Stimulated activated CD8-positive, alpha-beta memory T cell treated with anti-CD3 and anti-CD28 coated beads, Interleukin-7, amount 100 ng/mL, for 48 hours (primary cell): ENCODE results near the gene TMEM88.

ENCODE experiments used
- DNase-seq, 2 donors: peaks; one replicate each; pipeline ENCODE4 v3.0.0-alpha.2; 2020; ENCODE audit warnings: low read depth in 1 of 2; ENCODE audit errors: extremely low read depth in 1 of 2

The TMEM88 gene

GRCh38 chr17:7843257-7843535 lies 11.7 kb upstream of the TMEM88 start:
- DNase-seq: no peak

- DNase-seq: peak; percentile 79
These were observed 11.2 kb upstream of the TMEM88 start for GRCh38 chr17:7843536-7844291.

DNA sequence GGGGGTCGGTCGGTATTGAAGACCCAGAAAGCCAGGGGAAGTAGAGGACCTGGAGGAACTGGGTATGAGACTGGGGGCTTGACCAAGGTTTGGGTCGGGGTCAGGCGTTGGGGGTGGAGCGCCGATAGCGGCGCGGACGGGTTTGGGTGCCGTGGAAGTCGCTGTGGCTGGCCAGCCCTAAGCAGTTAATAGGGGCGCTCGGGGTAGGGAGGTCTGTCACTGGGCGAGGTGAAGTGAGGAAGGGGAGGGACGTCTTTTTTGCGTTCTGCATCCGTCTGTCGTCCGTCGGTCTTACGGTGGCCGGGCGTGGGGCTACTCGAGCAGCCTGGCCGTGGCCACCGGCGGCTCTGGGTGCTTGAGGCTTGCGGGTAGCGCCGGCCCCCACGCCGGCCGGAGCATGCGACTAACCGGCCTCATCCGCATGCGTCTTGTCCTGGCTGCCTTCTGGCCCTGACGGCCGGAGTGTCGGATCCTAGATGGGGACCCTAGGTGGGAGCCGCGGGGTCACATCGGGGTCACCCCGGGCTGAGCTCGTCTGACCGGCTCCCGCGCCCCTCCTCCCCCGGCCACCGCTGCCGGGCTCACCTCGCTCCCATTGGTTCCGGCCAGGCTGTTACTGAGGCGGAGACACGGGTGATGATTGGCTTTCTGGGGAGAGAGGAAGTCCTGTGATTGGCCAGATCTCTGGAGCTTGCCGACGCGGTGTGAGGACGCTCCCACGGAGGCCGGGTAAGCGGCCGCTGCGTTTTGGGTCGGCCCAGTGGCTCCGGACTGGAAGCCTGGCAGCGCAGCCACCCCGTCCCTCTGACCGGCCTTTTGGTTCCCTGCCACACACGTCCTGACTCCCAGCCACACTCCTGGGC lies 10.3 kb upstream of the TMEM88 start:
- peak; percentile 71 to 85 for DNase-seq

DNA sequence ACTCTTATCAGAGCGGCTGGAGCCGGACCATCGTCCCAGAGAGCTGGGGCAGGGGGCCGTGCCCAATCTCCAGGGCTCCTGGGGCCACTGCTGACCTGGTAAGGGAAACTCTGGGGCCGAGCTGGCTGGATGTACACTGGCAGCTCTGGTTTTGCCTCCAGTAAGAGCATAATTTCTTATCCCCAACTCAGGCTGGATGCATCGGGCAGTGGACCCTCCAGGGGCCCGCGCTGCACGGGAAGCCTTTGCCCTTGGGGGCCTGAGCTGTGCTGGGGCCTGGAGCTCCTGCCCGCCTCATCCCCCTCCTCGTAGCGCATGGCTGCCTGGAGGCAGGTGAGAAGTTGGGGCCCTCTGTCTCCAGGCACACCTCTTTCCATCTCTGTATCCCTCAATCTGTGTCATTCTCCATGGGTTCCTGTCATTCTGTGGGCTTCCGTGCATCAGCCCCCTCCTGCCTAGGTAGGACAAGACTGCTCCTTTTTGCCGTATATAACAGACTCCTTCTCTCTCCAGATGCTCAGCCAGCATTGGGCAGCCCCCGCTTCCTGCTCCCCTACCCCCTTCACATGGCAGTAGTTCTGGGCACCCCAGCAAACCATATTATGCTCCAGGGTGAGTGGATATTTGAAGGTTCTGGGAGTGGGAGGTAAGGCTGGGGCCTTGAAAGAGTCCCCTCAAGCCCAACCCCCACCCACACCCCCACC lies 9.4 kb upstream of the TMEM88 start:
- DNase-seq: no peak

DNA sequence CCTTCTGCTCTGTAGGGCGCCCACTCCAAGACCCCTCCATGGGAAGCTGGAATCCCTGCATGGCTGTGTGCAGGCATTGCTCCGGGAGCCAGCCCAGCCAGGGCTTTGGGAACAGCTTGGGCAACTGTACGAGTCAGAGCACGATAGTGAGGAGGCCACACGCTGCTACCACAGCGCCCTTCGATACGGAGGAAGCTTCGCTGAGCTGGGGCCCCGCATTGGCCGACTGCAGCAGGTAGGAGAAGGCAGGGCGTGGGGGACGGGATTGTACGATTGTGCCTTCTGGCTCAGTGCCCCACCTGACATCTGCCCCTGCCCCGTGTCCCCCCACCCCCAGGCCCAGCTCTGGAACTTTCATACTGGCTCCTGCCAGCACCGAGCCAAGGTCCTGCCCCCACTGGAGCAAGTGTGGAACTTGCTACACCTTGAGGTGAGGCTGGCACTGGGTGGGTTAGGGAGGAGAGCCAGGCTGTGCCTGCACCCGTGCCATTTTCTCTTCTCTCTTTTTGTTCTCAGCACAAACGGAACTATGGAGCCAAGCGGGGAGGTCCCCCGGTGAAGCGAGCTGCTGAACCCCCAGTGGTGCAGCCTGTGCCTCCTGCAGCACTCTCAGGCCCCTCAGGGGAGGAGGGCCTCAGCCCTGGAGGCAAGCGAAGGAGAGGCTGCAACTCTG lies 8.7 kb upstream of the TMEM88 start:
- DNase-seq: no peak

- no peak for DNase-seq
These were observed 7.9 kb upstream of the TMEM88 start for GRCh38 chr17:7846765-7847661.

DNA sequence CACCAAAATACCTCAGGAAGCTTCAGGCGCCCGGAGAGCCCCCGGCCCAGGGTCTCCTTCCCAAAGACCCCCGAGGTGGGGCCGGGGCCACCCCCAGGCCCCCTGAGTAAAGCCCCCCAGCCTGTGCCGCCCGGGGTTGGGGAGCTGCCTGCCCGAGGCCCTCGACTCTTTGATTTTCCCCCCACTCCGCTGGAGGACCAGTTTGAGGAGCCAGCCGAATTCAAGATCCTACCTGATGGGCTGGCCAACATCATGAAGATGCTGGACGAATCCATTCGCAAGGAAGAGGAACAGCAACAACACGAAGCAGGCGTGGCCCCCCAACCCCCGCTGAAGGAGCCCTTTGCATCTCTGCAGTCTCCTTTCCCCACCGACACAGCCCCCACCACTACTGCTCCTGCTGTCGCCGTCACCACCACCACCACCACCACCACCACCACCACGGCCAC lies 6.7 kb upstream of the TMEM88 start:
- DNase-seq: no peak

- no peak for DNase-seq
These were observed 6.1 kb upstream of the TMEM88 start for GRCh38 chr17:7848739-7849129.

DNA sequence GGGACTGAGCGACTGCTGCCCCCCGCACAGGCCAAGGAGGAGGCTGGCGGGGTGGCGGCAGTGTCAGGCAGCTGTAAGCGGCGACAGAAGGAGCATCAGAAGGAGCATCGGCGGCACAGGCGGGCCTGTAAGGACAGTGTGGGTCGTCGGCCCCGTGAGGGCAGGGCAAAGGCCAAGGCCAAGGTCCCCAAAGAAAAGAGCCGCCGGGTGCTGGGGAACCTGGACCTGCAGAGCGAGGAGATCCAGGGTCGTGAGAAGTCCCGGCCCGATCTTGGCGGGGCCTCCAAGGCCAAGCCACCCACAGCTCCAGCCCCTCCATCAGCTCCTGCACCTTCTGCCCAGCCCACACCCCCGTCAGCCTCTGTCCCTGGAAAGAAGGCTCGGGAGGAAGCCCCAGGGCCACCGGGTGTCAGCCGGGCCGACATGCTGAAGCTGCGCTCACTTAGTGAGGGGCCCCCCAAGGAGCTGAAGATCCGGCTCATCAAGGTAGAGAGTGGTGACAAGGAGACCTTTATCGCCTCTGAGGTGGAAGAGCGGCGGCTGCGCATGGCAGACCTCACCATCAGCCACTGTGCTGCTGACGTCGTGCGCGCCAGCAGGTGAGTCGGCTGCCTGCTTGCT lies 5.6 kb upstream of the TMEM88 start:
- no peak for DNase-seq

DNA sequence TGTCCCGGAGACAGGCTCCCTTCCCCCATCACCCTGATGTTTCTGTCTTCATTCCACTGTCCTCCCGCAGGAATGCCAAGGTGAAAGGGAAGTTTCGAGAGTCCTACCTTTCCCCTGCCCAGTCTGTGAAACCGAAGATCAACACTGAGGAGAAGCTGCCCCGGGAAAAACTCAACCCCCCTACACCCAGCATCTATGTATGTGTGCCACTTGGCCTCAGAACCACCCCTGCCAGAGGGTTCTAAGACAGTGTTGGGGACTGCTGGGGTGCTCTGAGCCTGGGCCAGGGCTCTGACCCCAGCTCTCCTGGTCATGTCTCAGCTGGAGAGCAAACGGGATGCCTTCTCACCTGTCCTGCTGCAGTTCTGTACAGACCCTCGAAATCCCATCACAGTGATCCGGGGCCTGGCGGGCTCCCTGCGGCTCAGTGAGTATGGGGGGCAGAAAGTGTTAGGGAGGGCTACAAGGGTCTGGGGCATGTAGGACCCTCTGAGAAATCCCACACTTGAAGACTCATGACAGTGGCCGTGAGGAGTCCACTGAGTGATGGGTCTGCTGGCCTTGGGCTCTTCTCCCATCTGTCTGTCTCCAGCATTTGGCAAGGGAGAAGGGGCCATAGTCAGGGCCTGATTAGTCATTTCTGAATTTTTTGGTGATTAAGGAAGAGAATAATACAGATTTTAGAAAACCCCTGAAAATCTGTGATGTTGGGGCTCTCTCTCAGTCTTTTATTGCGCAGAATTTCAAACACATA lies 4.9 kb upstream of the TMEM88 start:
- no peak for DNase-seq

GRCh38 chr17:7850701-7851437 lies 4.0 kb upstream of the TMEM88 start:
- DNase-seq: no peak

- DNase-seq: peak; percentile 82 to 86
These were observed 3.2 kb upstream of the TMEM88 start for GRCh38 chr17:7851438-7852261.

DNA sequence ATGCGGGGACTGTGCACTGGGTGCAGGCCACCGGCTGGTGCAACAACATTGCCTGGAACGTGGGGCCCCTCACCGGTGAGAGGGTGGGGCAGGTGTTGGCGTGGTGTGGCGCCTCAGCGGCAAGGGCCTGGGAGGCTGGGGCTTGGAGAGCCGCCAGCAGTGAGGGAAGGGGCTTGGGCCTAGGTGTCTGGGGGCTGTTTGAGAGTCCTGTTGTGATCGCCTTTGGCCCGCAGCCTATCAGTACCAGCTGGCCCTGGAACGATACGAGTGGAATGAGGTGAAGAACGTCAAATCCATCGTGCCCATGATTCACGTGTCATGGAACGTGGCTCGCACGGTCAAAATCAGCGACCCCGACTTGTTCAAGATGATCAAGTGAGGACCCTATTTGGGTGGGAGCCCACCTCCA lies 2.6 kb upstream of the TMEM88 start:
- no peak for DNase-seq

- no peak for DNase-seq
These were observed 1.8 kb upstream of the TMEM88 start for GRCh38 chr17:7852919-7853690.

GRCh38 chr17:7853691-7854038 lies 1.2 kb upstream of the TMEM88 start:
- DNase-seq: no peak

- no peak for DNase-seq
These were observed 638 bp upstream of the TMEM88 start for GRCh38 chr17:7854078-7854777.
